ENCODE data around the gene PRR14L. TPM values are rescaled to one million over a fixed set of nuclear protein-coding genes. Genes with fewer than 3 reads are reported as not detected.

Gene PRR14L
- total and polyA plus RNA-seq, 8 donors: 25.8 to 55.1 (median 30.3) TPM

GRCh38 chr22:31753634-31754501, 3.9 kb upstream of the PRR14L start, which contains the start of gene DEPDC5:
Gene DEPDC5, plus strand, starts transcription at chr22:31754019. Its CDS starts 903 bp downstream, at chr22:31754922.
- no peak for TF ChIP-seq CTCF (IDR thresholded peaks at IDR 0.05)
- ATAC-seq: peak; percentile 91
- peak; percentile 95 to 99 (median 98) for DNase-seq
- Histone ChIP-seq H3K4me1 (peaks cover 21 to 44% of the 10 kb centered on the region in 2 donors), H3K36me3 (peaks cover 0 to 16% of the 10 kb centered on the region in 2 donors), H3K9me3 (no peaks in the 10 kb centered on the region), H3K4me3 (peak within 1 kb of the TSS; percentile 85 to 89), H3K27ac (peak within 1 kb of the TSS; percentile 95 to 97), H3K27me3 (no peaks in the 10 kb centered on the region)
- intact Hi-C loops (cut with DNase I): no loop called here

GRCh38 chr22:31753005-31753633, 3.2 kb upstream of the PRR14L start:
- peaks cover 27 to 51% of the 10 kb centered on the region in 2 donors for H3K4me1 ChIP-seq
- DNase-seq (peak; percentile 22 to 71 (median 54)), ATAC-seq (peak; percentile 4)
- H3K9me3 ChIP-seq: no peaks in the 10 kb centered on the region
- intact Hi-C loops (cut with DNase I): no loop called here
- no peak for TF ChIP-seq CTCF (IDR thresholded peaks at IDR 0.05)
- peak overlapping the region; percentile 85 to 89 for H3K4me3 ChIP-seq
- H3K27ac ChIP-seq: peak overlapping the region; percentile 95 to 97
- peaks cover 0 to 9% of the 10 kb centered on the region in 2 donors for H3K36me3 ChIP-seq
- no peaks in the 10 kb centered on the region for H3K27me3 ChIP-seq

GRCh38 chr22:31752096-31752847, 2.3 kb upstream of the PRR14L start:
- DNase-seq: no peak
- TF ChIP-seq CTCF (IDR thresholded peaks at IDR 0.05): no peak
- H3K27me3 ChIP-seq: no peaks in the 10 kb centered on the region
- ATAC-seq: no peak
- peak overlapping the region; percentile 95 to 97 for H3K27ac ChIP-seq
- intact Hi-C loops (cut with DNase I): no loop called here
- peaks cover 0 to 4% of the 10 kb centered on the region in 2 donors for H3K36me3 ChIP-seq
- peaks cover 30 to 60% of the 10 kb centered on the region in 2 donors for H3K4me1 ChIP-seq
- peak overlapping the region in 1 of 2 donors; percentile 85 for H3K4me3 ChIP-seq
- no peaks in the 10 kb centered on the region for H3K9me3 ChIP-seq

- Histone ChIP-seq H3K27me3 (no peaks in the 10 kb centered on the region), H3K36me3 (peaks cover 0 to 10% of the 10 kb centered on the region in 2 donors), H3K4me1 (peaks cover 30 to 70% of the 10 kb centered on the region in 2 donors), H3K9me3 (no peaks in the 10 kb centered on the region), H3K27ac (peak overlapping the region; percentile 71 to 96), H3K4me3 (peak overlapping the region in 1 of 2 donors; percentile 97)
- no peak for TF ChIP-seq CTCF (IDR thresholded peaks at IDR 0.05)
- no peak for ATAC-seq
- intact Hi-C loops (cut with DNase I): no loop called here
- DNase-seq: no peak
Measured at GRCh38 chr22:31750365-31751284, 693 bp upstream of the PRR14L start.

Measured in left lung (tissue), 10 donors.